ENCODE measurements around the gene GPATCH4.

The GPATCH4 gene

GRCh38 chr1:156547434-156547833 is 53.8 kb downstream of the GPATCH4 start:
- no peak for DNase-seq (ENCODE audit: low read depth)

- no peak for DNase-seq (ENCODE audit: low read depth)
Observed at GRCh38 chr1:156546267-156546666, 55.0 kb downstream of the GPATCH4 start.

GRCh38 chr1:156544592-156545102 is 56.6 kb downstream of the GPATCH4 start:
- DNase-seq (ENCODE audit: low read depth), result no peak
